Endothelial cell of umbilical vein (primary cell): ENCODE results near the gene TUT7.

Experiments used
- CTCF ChIP-seq, 2 donors: IDR thresholded peaks; 1 replicate in 1 of 2; 2 replicates in 1 of 2; pipeline ENCODE4 v1.5.1; 2011; ENCODE audit warnings: low read length in 2 of 2, mild to moderate bottlenecking in 2 of 2, moderate library complexity in 2 of 2, control low read depth in 1 of 2, inconsistent platforms in 1 of 2, low read depth in 1 of 2; ENCODE audit not compliant: insufficient read depth in 1 of 2; ENCODE audit errors: extremely low read depth in 1 of 2
- EZH2 ChIP-seq: IDR thresholded peaks from 2 replicates; pipeline ENCODE4 v1.6.1; 2012; ENCODE audit warnings: borderline replicate concordance, low read depth, mild to moderate bottlenecking, moderate library complexity, low read length, inconsistent platforms; ENCODE audit not compliant: severe bottlenecking
- FOS ChIP-seq: IDR thresholded peaks from 2 replicates; pipeline ENCODE4 v1.6.1; 2011; ENCODE audit warnings: mild to moderate bottlenecking, low read length, moderate library complexity, borderline replicate concordance; ENCODE audit not compliant: insufficient read depth
- GATA2 ChIP-seq: IDR thresholded peaks from 2 replicates; pipeline ENCODE4 v1.7.0; 2011; ENCODE audit warnings: low read depth, mild to moderate bottlenecking, moderate library complexity, mixed read lengths, low read length; ENCODE audit not compliant: insufficient read length, insufficient read depth
- JUN ChIP-seq: IDR thresholded peaks from 2 replicates; pipeline ENCODE4 v1.6.1; 2011; ENCODE audit warnings: borderline replicate concordance, low read depth; ENCODE audit not compliant: insufficient read length, insufficient read depth
- MAX ChIP-seq: IDR thresholded peaks from 2 replicates; pipeline ENCODE4 v1.6.1; 2011; ENCODE audit not compliant: insufficient read depth, insufficient read length
- MYC ChIP-seq: IDR thresholded peaks from one replicate; pipeline ENCODE4 v1.6.1; 2011; ENCODE audit warnings: mild to moderate bottlenecking, low read depth, low read length
- POLR2A ChIP-seq: IDR thresholded peaks from 2 replicates; pipeline ENCODE4 v1.6.1; 2012; ENCODE audit warnings: low read depth, mild to moderate bottlenecking, control low read depth, low read length
- POLR2AphosphoS5 ChIP-seq: IDR thresholded peaks from 2 replicates; pipeline ENCODE4 v1.6.1; 2012; ENCODE audit warnings: low read depth, mild to moderate bottlenecking, control low read depth, low read length, moderate library complexity; ENCODE audit not compliant: insufficient read depth

GRCh38 chr9:86279839-86280238 is 74.4 kb downstream of the TUT7 start:
- TF ChIP-seq EZH2 (no peak), GATA2 (no peak), POLR2A (no peak), CTCF (IDR thresholded peaks at IDR 0.05; ENCODE audit: extremely low read depth in 1 of 2, insufficient read depth in 1 of 2, low read depth in 1 of 2, low read length in 2 of 2) (no peak), POLR2AphosphoS5 (no peak), MAX (no peak), MYC (no peak), FOS (no peak), JUN (no peak)
